GM12878 (cell line): Measurements from ENCODE around the gene TSPAN31. TPM values are rescaled to one million over a fixed set of nuclear protein-coding genes. Genes with fewer than 3 reads are reported as not detected.
A peak's percentile ranks its signal among the peaks of the same experiment; 100 is the strongest.

Experiments
- ATAC-seq: fragments of 200-7000 bp; cut with Tn5 transposase; 3 replicates; pipeline ENCODE4 v1.9.1; 2020; ENCODE audit warnings: mild to moderate bottlenecking, moderate library complexity
- BruUV-seq: library from RNA; stranded (reverse); fragments of 400-500 nt; replicated peaks from 2 replicates; lab custom pipeline; 2021; lab: Mats Ljungman, UMichigan
- CTCF ChIA-PET: fragments of 300-600 bp; sonication (Branson Sonifier 250); formaldehyde crosslinking; extraction: SDS; loops from one replicate; lab custom pipeline; 2021; ENCODE audit warnings: inconsistent platforms; lab: Yijun Ruan, JAX
- POLR2A ChIA-PET: fragments of 350-600 bp; formaldehyde crosslinking; extraction: SDS; loops from one replicate; lab custom pipeline; 2021; ENCODE audit warnings: inconsistent platforms; lab: Charles Lee
- RAD21 ChIA-PET: fragments of 300-600 bp; sonication (Branson Sonifier 250); formaldehyde crosslinking; loops from one replicate; lab custom pipeline; 2023; ENCODE audit warnings: antibody characterized with exemption; ENCODE audit not compliant: unreplicated experiment; lab: Charles Lee
- SMC1A ChIA-PET: fragments of 300-600 bp; sonication (Branson Sonifier 250); formaldehyde crosslinking; loops from one replicate; lab custom pipeline; 2023; ENCODE audit not compliant: unreplicated experiment, uncharacterized antibody; lab: Charles Lee
- DNase-seq: peaks from one replicate; pipeline ENCODE4 v3.0.0-alpha.2; 2011; ENCODE audit warnings: low read depth, low spot score
- FAIRE-seq: peaks from 3 replicates; lab custom pipeline; 2011; peaks lifted over from hg19 to GRCh38; lab: Jason Lieb, UNC
- H2AFZ ChIP-seq: 2 replicates; pipeline ENCODE4 v1.6.0; 2011; ENCODE audit warnings: low read depth, low read length, control low read depth; ENCODE audit not compliant: control insufficient read depth
- H3K27ac ChIP-seq: 2 replicates; pipeline ENCODE4 v1.5.1; 2011; ENCODE audit warnings: control low read depth; ENCODE audit not compliant: control insufficient read depth, insufficient read depth
- H3K27me3 ChIP-seq, 2 experiments: replicated peaks in 1 of 2; 2 replicates each; pipeline versions ENCODE4 v1.6.0 to v1.6.1; 2011; ENCODE audit warnings: low read length in 1 of 2; ENCODE audit not compliant: control insufficient read depth in 2 of 2, insufficient read depth in 2 of 2
- H3K36me3 ChIP-seq, 2 experiments: 2 replicates each; pipeline ENCODE4 v1.5.1; 2011; ENCODE audit warnings: low read length in 1 of 2; ENCODE audit not compliant: control insufficient read depth in 2 of 2, insufficient read depth in 2 of 2
- H3K4me1 ChIP-seq: 2 replicates; pipeline ENCODE4 v1.6.1; 2011; ENCODE audit warnings: mild to moderate bottlenecking, low read length, moderate library complexity, mixed read lengths; ENCODE audit not compliant: control insufficient read depth, insufficient read depth
- H3K4me2 ChIP-seq: 2 replicates; pipeline ENCODE4 v1.6.0; 2011; ENCODE audit warnings: control low read depth; ENCODE audit not compliant: control insufficient read depth, insufficient read depth
- H3K4me3 ChIP-seq: fragments of 200-600 bp; sonication (generic); 2 replicates; pipeline ENCODE4 v1.5.1; 2016
- H3K79me2 ChIP-seq: 2 replicates; pipeline ENCODE4 v1.6.0; 2011; ENCODE audit warnings: low read length; ENCODE audit not compliant: control insufficient read depth, insufficient read depth
- H3K9ac ChIP-seq: 2 replicates; pipeline ENCODE4 v1.8.0; 2011; ENCODE audit warnings: low read length, control low read depth, mixed read lengths; ENCODE audit not compliant: control insufficient read depth, insufficient read depth
- H3K9me3 ChIP-seq: replicated peaks from 3 replicates; pipeline ENCODE4 v1.5.1; 2011; ENCODE audit warnings: mild to moderate bottlenecking, low read length; ENCODE audit not compliant: control insufficient read depth, insufficient read depth
- H4K20me1 ChIP-seq: 2 replicates; pipeline ENCODE4 v1.6.0; 2011; ENCODE audit not compliant: control insufficient read depth, insufficient read depth
- BACH1 ChIP-seq: fragments of 450-650 bp; IDR thresholded peaks from 2 replicates; pipeline ENCODE4 v1.6.1; 2017; ENCODE audit warnings: mild to moderate bottlenecking, borderline replicate concordance
- CREM ChIP-seq: IDR thresholded peaks from 2 replicates; pipeline ENCODE4 v1.6.1; 2014; ENCODE audit warnings: antibody characterized with exemption, low read depth
- LARP7 ChIP-seq: fragments of 450-650 bp; IDR thresholded peaks from 2 replicates; pipeline ENCODE4 v1.6.1; 2017; ENCODE audit warnings: mild to moderate bottlenecking
- PBX3 ChIP-seq: IDR thresholded peaks from 2 replicates; pipeline ENCODE4 v1.6.1; 2011; ENCODE audit warnings: mild to moderate bottlenecking, low read depth, low read length, moderate library complexity; ENCODE audit not compliant: insufficient replicate concordance
- POU2F2 ChIP-seq: IDR thresholded peaks from 3 replicates; pipeline ENCODE4 v1.6.1; 2011; ENCODE audit warnings: low read depth, mild to moderate bottlenecking, low read length, borderline replicate concordance
- RAD51 ChIP-seq: fragments of 450-650 bp; IDR thresholded peaks from 2 replicates; pipeline ENCODE4 v1.6.1; 2016; ENCODE audit warnings: moderate library complexity, mild to moderate bottlenecking, inconsistent platforms
- RCOR1 ChIP-seq: conservative IDR thresholded peaks from 2 replicates; pipeline ENCODE4 v1.6.1; 2012; ENCODE audit warnings: low read depth, low read length, improper control_type of control experiment
- RELB ChIP-seq: fragments of 450-650 bp; IDR thresholded peaks from 2 replicates; pipeline ENCODE4 v1.6.1; 2017; ENCODE audit warnings: low read depth, mild to moderate bottlenecking, moderate library complexity
- STAT3 ChIP-seq: IDR thresholded peaks from 2 replicates; pipeline ENCODE4 v1.6.1; 2011; ENCODE audit warnings: low read depth, low read length, improper control_type of control experiment
- TBL1XR1 ChIP-seq: IDR thresholded peaks from 2 replicates; pipeline ENCODE4 v1.6.1; 2012; ENCODE audit warnings: low read depth, low read length, improper control_type of control experiment
- YY1 ChIP-seq: IDR thresholded peaks from 2 replicates; pipeline ENCODE4 v1.6.1; 2011; ENCODE audit warnings: low read depth, mild to moderate bottlenecking, low read length
- ZBTB4 ChIP-seq: fragments of 450-650 bp; formaldehyde crosslinking; IDR thresholded peaks from 2 replicates; pipeline ENCODE4 v1.4.0; 2022; ENCODE audit warnings: mild to moderate bottlenecking, moderate library complexity
- ZNF24 ChIP-seq: fragments of 450-650 bp; IDR thresholded peaks from 2 replicates; pipeline ENCODE4 v1.6.1; 2017; ENCODE audit warnings: antibody characterized with exemption, mild to moderate bottlenecking
- ZNF384 ChIP-seq: IDR thresholded peaks from 2 replicates; pipeline ENCODE4 v1.6.1; 2012; ENCODE audit warnings: low read depth, mild to moderate bottlenecking, low read length, improper control_type of control experiment, borderline replicate concordance
- ZZZ3 ChIP-seq: IDR thresholded peaks from 2 replicates; pipeline ENCODE4 v1.6.1; 2011; ENCODE audit warnings: low read depth; ENCODE audit not compliant: control insufficient read depth, insufficient read length
- WGBS: methylation state at CpG from one replicate; pipeline ENCODE4 v1.1.6; 2016; ENCODE audit warnings: low lambda C conversion rate; ENCODE audit not compliant: insufficient replicate concordance, insufficient coverage; ENCODE audit errors: missing lambda C conversion rate; 5-methylcytosine and 5-hydroxymethylcytosine counted together
- in situ Hi-C: fragments of 300-500 bp; cut with MboI; formaldehyde crosslinking; loops from 9 replicates; pipeline ENCODE4 v1.14.3; 2018; ENCODE audit warnings: mixed read lengths
- intact Hi-C: fragments of 100-400 bp; cut with micrococcal nuclease; formaldehyde crosslinking; loops from one replicate; pipeline ENCODE4 v1.14.2; 2022; ENCODE audit not compliant: unreplicated experiment
- polyA plus RNA-seq, 11 experiments: library from polyadenylated mRNA; depleted of rRNA in 4 of 11; unstranded in 6 of 11; stranded (reverse) in 5 of 11; fragments of >200 nt; fragmentation: Nextera tagmentation in 4 of 11; fragmentation: Illumina TruSeq in 1 of 11; extraction: Ambion mirVana in 4 of 11; extraction: Trizol in 1 of 11; gene quantifications; 1 replicate in 1 of 11; 2 replicates in 10 of 11; pipeline versions ENCODE4 v1.2.1 to v1.2.3, GENCODE V29; 2011 to 2016; ENCODE audit warnings: inconsistent platforms in 2 of 11, missing spikeins in 2 of 11, low read depth in 1 of 11
- total RNA-seq, 4 experiments: library from RNA; depleted of rRNA in 3 of 4; stranded (reverse); fragments of >200 nt in 3 of 4; fragmentation: Illumina TruSeq in 1 of 4; extraction: Trizol in 1 of 4; gene quantifications; 2 replicates each; pipeline versions ENCODE4 v1.2.1 to v1.2.3, GENCODE V29; 2013 to 2021

Gene TSPAN31
- total and polyA plus RNA-seq, 10 of the 15 experiments (the other 5 are each of a cell fraction or from before 2014, with no cell fraction given): 11.8 to 32.2 (median 24.7) TPM

- intact Hi-C loops (loop anchor here (1.0 kb wide), 1 partner anchor 122 kb away; no protein-coding TSS in a partner anchor), in situ Hi-C loops (no loop called here)
- H3K36me3 ChIP-seq: peaks cover 0 to 14% of the 10 kb centered on the region in 2 experiments; a peak in 3 of 4 replicates
- peak within 1 kb of the TSS; percentile 75 for H2AFZ ChIP-seq
- peak; percentile 99 for FAIRE-seq
- H3K4me3 ChIP-seq: peak within 1 kb of the TSS; percentile 98
- ChIA-PET RAD21 (interaction anchor here (0.6 to 1.4 kb wide), 5 partner anchors 26 to 325 kb away, joined by 3 to 5 read pairs (median 3); no protein-coding TSS in a partner anchor), SMC1A (interaction anchor here (0.6 to 2.3 kb wide), 6 partner anchors 17 to 114 kb away, joined by 3 to 6 read pairs (median 5); no protein-coding TSS in a partner anchor), CTCF (interaction anchor here (0.7 to 2.7 kb wide), 18 partner anchors 9 to 175 kb away, joined by 3 to 12 read pairs (median 5); partner anchors contain the start of genes EEF1AKMT3 and METTL1), POLR2A (interaction anchor here (0.5 to 1.5 kb wide), 6 partner anchors 10 to 161 kb away, joined by 3 to 11 read pairs (median 3); partner anchors contain the start of genes EEF1AKMT3 and METTL1)
- DNase-seq: peak; percentile 68
- peak within 1 kb of the TSS; percentile 89 for H3K4me2 ChIP-seq
- no TSS peak for BruUV-seq
- no peaks in the 10 kb centered on the region for H3K27me3 ChIP-seq
- H3K4me1 ChIP-seq: peaks cover 8% of the 10 kb centered on the region; the same call in 1 of the 2 replicates
- peak within 1 kb of the TSS; percentile 61 for H3K27ac ChIP-seq
- ATAC-seq: peak; percentile 96
- peak within 1 kb of the TSS; percentile 91 for H3K9ac ChIP-seq
- no peaks in the 10 kb centered on the region for H3K9me3 ChIP-seq
- WGBS: under 1% methylated on average over 45 of the region's 45 CpGs
- no peaks in the 10 kb centered on the region for H4K20me1 ChIP-seq
- peaks cover 15% of the 10 kb centered on the region for H3K79me2 ChIP-seq
- TF ChIP-seq ZZZ3 (no peak), LARP7 (peak; percentile 72), RELB (peak; percentile 99), RAD51 (no peak), YY1 (peak; percentile 88), PBX3 (no peak), CREM (peak; percentile 98), STAT3 (peak; percentile 86; the same call in 1 of the 2 replicates), POU2F2 (peak; percentile 72; the same call in 2 of the 3 replicates), BACH1 (peak; percentile 77), TBL1XR1 (no peak), ZNF384 (no peak), ZNF24 (peak; percentile 43; the same call in 1 of the 2 replicates), ZBTB4 (CRISPR knock-in tag) (no peak), RCOR1 (no peak)
Observed at GRCh38 chr12:57782608-57783465, 38.0 kb downstream of the TSPAN31 start, which contains the start of gene TSFM. TSS of gene TSFM (plus strand) at chr12:57782787. CDS start at chr12:57782802, 15 bp downstream.
